HCT116 (cell line): ENCODE data around the gene NOL4L. TPM values are rescaled to one million over a fixed set of nuclear protein-coding genes. Genes with fewer than 3 reads are reported as not detected.

Experiments used
- ATAC-seq: fragments of 200-7000 bp; cut with Tn5 transposase; 2 replicates; pipeline ENCODE4 v1.9.1; 2020; ENCODE audit warnings: mild to moderate bottlenecking, moderate library complexity
- BruUV-seq: library from RNA; stranded (reverse); fragments of 400-500 nt; replicated peaks from 2 replicates; lab custom pipeline; 2021; lab: Mats Ljungman, UMichigan
- CTCF ChIA-PET: fragments of 300-600 bp; sonication (Branson Sonifier 250); formaldehyde crosslinking; loops from one replicate; lab custom pipeline; 2021; ENCODE audit warnings: antibody characterized with exemption; lab: Charles Lee
- POLR2A ChIA-PET: fragments of 300-600, 350-600 bp; sonication (Branson Sonifier 250); formaldehyde crosslinking; loops from one replicate; lab custom pipeline; 2021; ENCODE audit warnings: antibody characterized with exemption; lab: Charles Lee
- RAD21 ChIA-PET, 2 experiments: fragments of 300-600 bp; sonication (Branson Sonifier 250); formaldehyde crosslinking; loops; one replicate each; lab custom pipeline; 2023; ENCODE audit warnings: low total read pairs in 2 of 2; ENCODE audit not compliant: uncharacterized antibody in 2 of 2, unreplicated experiment in 2 of 2, low non-redundant PET in 1 of 2; lab: Charles Lee
- DNase-seq: peaks from one replicate; pipeline ENCODE4 v3.0.0-alpha.2; 2010; ENCODE audit warnings: low read depth, low spot score
- H2AFZ ChIP-seq: fragments of 200-600 bp; shearing (Covaris generic), sonication (generic); 2 replicates; pipeline ENCODE4 v1.6.1; 2017; ENCODE audit warnings: low read depth, mixed run types, mixed read lengths, antibody characterized with exemption, low read length; ENCODE audit not compliant: poor library complexity, severe bottlenecking
- H3K27ac ChIP-seq: 2 replicates; pipeline ENCODE4 v1.5.1; 2012; ENCODE audit warnings: low read depth, low read length
- H3K27me3 ChIP-seq: fragments of 200-600 bp; sonication (generic); 2 replicates; pipeline ENCODE4 v1.6.1; 2016; ENCODE audit warnings: mixed run types, low read length, mixed read lengths; ENCODE audit not compliant: insufficient read depth
- H3K36me3 ChIP-seq, 2 experiments: fragments of 200-500 bp in 1 of 2; fragments of 200-600 bp in 1 of 2; sonication (Bioruptor generic) in 1 of 2; sonication (generic) in 1 of 2; 2 replicates each; pipeline versions ENCODE4 v1.5.1 to v1.6.1; 2014 to 2016; ENCODE audit warnings: low read length in 2 of 2, inconsistent platforms in 1 of 2, mixed read lengths in 1 of 2, mixed run types in 1 of 2; ENCODE audit not compliant: insufficient read depth in 2 of 2, control insufficient read depth in 1 of 2
- H3K4me1 ChIP-seq, 2 experiments: fragments of 200-600 bp in 1 of 2; sonication (generic) in 1 of 2; 2 replicates each; pipeline versions ENCODE4 v1.5.1 to v1.6.1; 2012 to 2017; ENCODE audit warnings: low read length in 2 of 2, inconsistent platforms in 1 of 2, mild to moderate bottlenecking in 1 of 2, mixed read lengths in 1 of 2, mixed run types in 1 of 2, moderate library complexity in 1 of 2; ENCODE audit not compliant: insufficient read depth in 2 of 2, control insufficient read depth in 1 of 2
- H3K4me2 ChIP-seq: fragments of 200-600 bp; sonication (generic); 2 replicates; pipeline ENCODE4 v1.6.1; 2017; ENCODE audit warnings: mixed run types, low read length, mixed read lengths
- H3K4me3 ChIP-seq, 2 experiments: fragments of 200-600 bp in 1 of 2; sonication (generic) in 1 of 2; replicated peaks in 1 of 2; 2 replicates each; pipeline ENCODE4 v1.5.1; 2011 to 2016; ENCODE audit warnings: low read length in 2 of 2, control low read depth in 1 of 2, low read depth in 1 of 2, mild to moderate bottlenecking in 1 of 2, mixed read lengths in 1 of 2, mixed run types in 1 of 2
- H3K79me2 ChIP-seq: fragments of 200-600 bp; sonication (generic); 2 replicates; pipeline ENCODE4 v1.6.1; 2017; ENCODE audit warnings: mild to moderate bottlenecking, mixed run types, low read length, moderate library complexity, mixed read lengths; ENCODE audit not compliant: insufficient read depth
- H3K9ac ChIP-seq: fragments of 200-600 bp; sonication (generic); 2 replicates; pipeline ENCODE4 v1.6.1; 2016; ENCODE audit warnings: low read length, mixed read lengths
- H3K9me2 ChIP-seq: fragments of 200-600 bp; sonication (generic), shearing (Covaris generic); 2 replicates; pipeline ENCODE4 v1.6.1; 2017; ENCODE audit warnings: mixed run types, mild to moderate bottlenecking, moderate library complexity; ENCODE audit not compliant: insufficient read depth
- H3K9me3 ChIP-seq, 2 experiments: fragments of 200-500 bp in 1 of 2; fragments of 200-600 bp in 1 of 2; sonication (Bioruptor generic) in 1 of 2; sonication (generic) in 1 of 2; 2 replicates each; pipeline ENCODE4 v1.6.1; 2014 to 2017; ENCODE audit warnings: low read length in 2 of 2, mixed read lengths in 2 of 2, inconsistent platforms in 1 of 2, low read depth in 1 of 2, mild to moderate bottlenecking in 1 of 2, mixed run types in 1 of 2, moderate library complexity in 1 of 2; ENCODE audit not compliant: control insufficient read depth in 1 of 2, insufficient read depth in 1 of 2
- H4K20me1 ChIP-seq: fragments of 200-600 bp; sonication (generic), shearing (Covaris generic); 2 replicates; pipeline ENCODE4 v1.6.1; 2017; ENCODE audit warnings: mixed run types, mild to moderate bottlenecking, moderate library complexity; ENCODE audit not compliant: insufficient read depth
- ATF3 ChIP-seq: IDR thresholded peaks from 2 replicates; pipeline ENCODE4 v1.6.1; 2012
- ELF1 ChIP-seq: IDR thresholded peaks from 2 replicates; pipeline ENCODE4 v1.6.1; 2012; ENCODE audit warnings: low read depth, borderline replicate concordance
- EZH2 ChIP-seq: fragments of 200-600 bp; sonication (generic); IDR thresholded peaks from 2 replicates; pipeline ENCODE4 v1.6.1; 2017; ENCODE audit warnings: antibody characterized with exemption, mixed run types
- FOSL1 ChIP-seq: IDR thresholded peaks from 2 replicates; pipeline ENCODE4 v1.6.1; 2012; ENCODE audit warnings: low read depth
- JUND ChIP-seq: IDR thresholded peaks from 2 replicates; pipeline ENCODE4 v1.6.1; 2012
- MAX ChIP-seq: IDR thresholded peaks from 2 replicates; pipeline ENCODE4 v1.6.1; 2012
- POLR2A ChIP-seq: IDR thresholded peaks from 2 replicates; pipeline ENCODE4 v1.7.0; 2011; ENCODE audit warnings: borderline replicate concordance; ENCODE audit not compliant: insufficient read depth, insufficient read length; ENCODE audit errors: extremely low read depth
- SP1 ChIP-seq: IDR thresholded peaks from 2 replicates; pipeline ENCODE4 v1.6.1; 2012; ENCODE audit warnings: low read depth
- SRF ChIP-seq: IDR thresholded peaks from 2 replicates; pipeline ENCODE4 v1.6.1; 2012; ENCODE audit warnings: low read depth
- ZBTB33 ChIP-seq: IDR thresholded peaks from 2 replicates; pipeline ENCODE4 v1.6.1; 2011; ENCODE audit warnings: mild to moderate bottlenecking, low read length, moderate library complexity; ENCODE audit not compliant: insufficient replicate concordance; ENCODE audit errors: extremely low read depth
- ZFX ChIP-seq: fragments of 450-650 bp; IDR thresholded peaks from 2 replicates; pipeline ENCODE4 v1.6.1; 2017
- intact Hi-C: fragments of 100-400 bp; cut with micrococcal nuclease; formaldehyde crosslinking; loops from 2 replicates; pipeline ENCODE4 v1.10.0; 2022
- total RNA-seq: library from RNA; stranded (reverse); gene quantifications from one replicate; pipeline ENCODE4 v1.2.1, GENCODE V29; 2021; ENCODE audit not compliant: unreplicated experiment
- TF ChIP-seq, protein P1 (sequence below): IDR thresholded peaks from 2 replicates; pipeline ENCODE4 v1.6.1; 2012; ENCODE audit warnings: low read depth

Gene NOL4L
- total RNA-seq, 1 experiment from 2014 or later, result 5.9 TPM

GRCh38 chr20:32480371-32481241 is 104.5 kb downstream of the NOL4L start:
- no peaks in the 10 kb centered on the region for H3K9me3 ChIP-seq
- H3K27ac ChIP-seq, result no peak overlapping the region
- ATAC-seq (no peak), DNase-seq (no peak)
- intact Hi-C loops, result loop anchor here (5.0 kb wide), 1 partner anchor 463 kb away; no protein-coding TSS in a partner anchor
- H3K36me3 ChIP-seq, result no peaks in the 10 kb centered on the region
- no peaks in the 10 kb centered on the region for H3K9me2 ChIP-seq
- no peak overlapping the region for H3K9ac ChIP-seq
- no peak overlapping the region for H2AFZ ChIP-seq
- no peaks in the 10 kb centered on the region for H4K20me1 ChIP-seq
- no TSS peak for BruUV-seq
- TF ChIP-seq FOSL1 (no peak), POLR2A (no peak), ZFX (no peak), JUND (no peak)
- CTCF ChIA-PET, result no interaction called here
- peaks cover 8 to 31% of the 10 kb centered on the region in 2 experiments for H3K4me1 ChIP-seq
- H3K79me2 ChIP-seq, result no peaks in the 10 kb centered on the region
- no peaks in the 10 kb centered on the region for H3K27me3 ChIP-seq
- H3K4me3 ChIP-seq, result no peak overlapping the region
- POLR2A ChIA-PET, result no interaction called here
- RAD21 ChIA-PET, result no interaction called here
- H3K4me2 ChIP-seq, result no peak overlapping the region

DNA sequence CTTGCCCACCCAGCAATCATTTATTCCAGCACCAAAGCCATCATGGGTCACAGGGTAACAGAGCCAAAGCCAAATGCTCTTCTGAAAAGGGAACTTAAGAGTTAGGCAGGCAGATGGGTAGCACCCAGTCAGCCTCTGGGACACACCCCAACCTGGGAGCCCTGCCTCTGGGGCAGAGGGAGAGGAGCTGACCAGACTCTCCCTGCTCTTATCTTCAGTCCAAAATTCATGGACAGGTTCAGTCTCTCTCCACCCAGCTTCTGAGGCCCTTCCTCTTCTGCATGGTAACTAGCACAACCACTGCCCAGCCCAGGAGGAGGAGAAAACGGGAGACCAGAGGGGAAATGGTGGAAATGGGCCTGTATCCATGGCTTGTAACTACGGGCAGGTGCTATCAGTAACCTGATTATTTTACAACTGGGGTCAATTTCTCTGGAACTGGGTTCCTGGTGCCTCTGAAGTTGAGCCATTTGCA is 105.4 kb downstream of the NOL4L start:
- ChIA-PET RAD21 (no interaction called here), CTCF (no interaction called here), POLR2A (no interaction called here)
- Histone ChIP-seq H3K27me3 (no peaks in the 10 kb centered on the region), H3K9ac (no peak overlapping the region), H3K79me2 (no peaks in the 10 kb centered on the region), H3K4me1 (peaks cover 2 to 27% of the 10 kb centered on the region in 2 experiments), H3K36me3 (no peaks in the 10 kb centered on the region), H3K27ac (no peak overlapping the region), H4K20me1 (no peaks in the 10 kb centered on the region), H3K9me3 (no peaks in the 10 kb centered on the region), H2AFZ (no peak overlapping the region), H3K9me2 (no peaks in the 10 kb centered on the region), H3K4me3 (no peak overlapping the region), H3K4me2 (no peak overlapping the region)
- DNase-seq (no peak), ATAC-seq (no peak)
- no TSS peak for BruUV-seq
- no peak for TF ChIP-seq SP1
- no peak for TF ChIP-seq ELF1
- no peak for TF ChIP-seq EZH2
- no peak for TF ChIP-seq ZBTB33
- TF ChIP-seq ATF3, result no peak
- no peak for TF ChIP-seq SRF
- TF ChIP-seq, protein P1, sequence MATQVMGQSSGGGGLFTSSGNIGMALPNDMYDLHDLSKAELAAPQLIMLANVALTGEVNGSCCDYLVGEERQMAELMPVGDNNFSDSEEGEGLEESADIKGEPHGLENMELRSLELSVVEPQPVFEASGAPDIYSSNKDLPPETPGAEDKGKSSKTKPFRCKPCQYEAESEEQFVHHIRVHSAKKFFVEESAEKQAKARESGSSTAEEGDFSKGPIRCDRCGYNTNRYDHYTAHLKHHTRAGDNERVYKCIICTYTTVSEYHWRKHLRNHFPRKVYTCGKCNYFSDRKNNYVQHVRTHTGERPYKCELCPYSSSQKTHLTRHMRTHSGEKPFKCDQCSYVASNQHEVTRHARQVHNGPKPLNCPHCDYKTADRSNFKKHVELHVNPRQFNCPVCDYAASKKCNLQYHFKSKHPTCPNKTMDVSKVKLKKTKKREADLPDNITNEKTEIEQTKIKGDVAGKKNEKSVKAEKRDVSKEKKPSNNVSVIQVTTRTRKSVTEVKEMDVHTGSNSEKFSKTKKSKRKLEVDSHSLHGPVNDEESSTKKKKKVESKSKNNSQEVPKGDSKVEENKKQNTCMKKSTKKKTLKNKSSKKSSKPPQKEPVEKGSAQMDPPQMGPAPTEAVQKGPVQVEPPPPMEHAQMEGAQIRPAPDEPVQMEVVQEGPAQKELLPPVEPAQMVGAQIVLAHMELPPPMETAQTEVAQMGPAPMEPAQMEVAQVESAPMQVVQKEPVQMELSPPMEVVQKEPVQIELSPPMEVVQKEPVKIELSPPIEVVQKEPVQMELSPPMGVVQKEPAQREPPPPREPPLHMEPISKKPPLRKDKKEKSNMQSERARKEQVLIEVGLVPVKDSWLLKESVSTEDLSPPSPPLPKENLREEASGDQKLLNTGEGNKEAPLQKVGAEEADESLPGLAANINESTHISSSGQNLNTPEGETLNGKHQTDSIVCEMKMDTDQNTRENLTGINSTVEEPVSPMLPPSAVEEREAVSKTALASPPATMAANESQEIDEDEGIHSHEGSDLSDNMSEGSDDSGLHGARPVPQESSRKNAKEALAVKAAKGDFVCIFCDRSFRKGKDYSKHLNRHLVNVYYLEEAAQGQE, result no peak
- TF ChIP-seq MAX, result no peak
- TF ChIP-seq ZFX, result no peak
- intact Hi-C loops, result loop anchor here (5.0 kb wide), 1 partner anchor 462 kb away; no protein-coding TSS in a partner anchor
